GM12878 (cell line): Measurements from ENCODE around the gene ARL15. TPM values are rescaled to one million over a fixed set of nuclear protein-coding genes. Genes with fewer than 3 reads are reported as not detected.

Experiments used
- JUND ChIP-seq: IDR thresholded peaks from 2 replicates; pipeline ENCODE4 v1.6.1; 2012; ENCODE audit warnings: low read depth, mild to moderate bottlenecking, low read length, improper control_type of control experiment, moderate library complexity
- ZZZ3 ChIP-seq: IDR thresholded peaks from 2 replicates; pipeline ENCODE4 v1.6.1; 2011; ENCODE audit warnings: low read depth; ENCODE audit not compliant: control insufficient read depth, insufficient read length
- polyA plus RNA-seq, 11 experiments: library from polyadenylated mRNA; depleted of rRNA in 4 of 11; unstranded in 6 of 11; stranded (reverse) in 5 of 11; fragments of >200 nt; fragmentation: Nextera tagmentation in 4 of 11; fragmentation: Illumina TruSeq in 1 of 11; extraction: Ambion mirVana in 4 of 11; extraction: Trizol in 1 of 11; gene quantifications; 1 replicate in 1 of 11; 2 replicates in 10 of 11; pipeline versions ENCODE4 v1.2.1 to v1.2.3, GENCODE V29; 2011 to 2016; ENCODE audit warnings: inconsistent platforms in 2 of 11, missing spikeins in 2 of 11, low read depth in 1 of 11
- total RNA-seq, 4 experiments: library from RNA; depleted of rRNA in 3 of 4; stranded (reverse); fragments of >200 nt in 3 of 4; fragmentation: Illumina TruSeq in 1 of 4; extraction: Trizol in 1 of 4; gene quantifications; 2 replicates each; pipeline versions ENCODE4 v1.2.1 to v1.2.3, GENCODE V29; 2013 to 2021
- TF ChIP-seq, protein P1 (sequence below): fragments of 150-350 bp; IDR thresholded peaks from 2 replicates; pipeline ENCODE4 v1.6.1; 2014; ENCODE audit warnings: mild to moderate bottlenecking, low read depth, low read length
- TF ChIP-seq, protein P2 (sequence below): IDR thresholded peaks from 2 replicates; pipeline ENCODE4 v1.6.1; 2012; ENCODE audit warnings: mild to moderate bottlenecking, low read depth, low read length
- TF ChIP-seq, protein P3 (sequence below): IDR thresholded peaks from 2 replicates; pipeline ENCODE4 v1.6.1; 2012; ENCODE audit warnings: low read depth, low read length, improper control_type of control experiment
- TF ChIP-seq, protein P4 (sequence below): fragments of 450-650 bp; formaldehyde crosslinking; IDR thresholded peaks from 2 replicates; pipeline ENCODE4 v1.4.0; 2020; ENCODE audit warnings: mild to moderate bottlenecking, moderate library complexity

The ARL15 gene
- total and polyA plus RNA-seq, 10 of the 15 experiments (the other 5 are each of a cell fraction or from before 2014, with no cell fraction given): 3.6 to 11.0 (median 7.7) TPM

DNA sequence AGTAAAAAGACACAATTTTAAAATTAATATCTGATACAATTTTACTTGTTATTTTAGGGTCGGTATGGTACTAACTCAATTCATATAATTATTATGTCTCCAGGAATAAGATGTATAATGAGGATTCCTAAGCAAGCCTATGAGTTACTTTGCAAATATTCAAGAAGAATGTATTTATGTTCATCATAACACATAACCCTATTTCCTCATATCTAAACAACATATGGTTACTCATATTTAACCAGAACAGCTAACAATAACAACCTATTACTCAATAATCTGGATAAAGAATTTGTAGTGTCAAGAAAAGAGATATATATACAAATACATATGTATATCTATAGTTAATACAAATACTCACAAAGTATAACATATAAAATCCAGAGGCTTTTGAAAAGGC, 285.9 kb downstream of the ARL15 start (continued):
- no peak for TF ChIP-seq ZZZ3
- TF ChIP-seq, protein P1, sequence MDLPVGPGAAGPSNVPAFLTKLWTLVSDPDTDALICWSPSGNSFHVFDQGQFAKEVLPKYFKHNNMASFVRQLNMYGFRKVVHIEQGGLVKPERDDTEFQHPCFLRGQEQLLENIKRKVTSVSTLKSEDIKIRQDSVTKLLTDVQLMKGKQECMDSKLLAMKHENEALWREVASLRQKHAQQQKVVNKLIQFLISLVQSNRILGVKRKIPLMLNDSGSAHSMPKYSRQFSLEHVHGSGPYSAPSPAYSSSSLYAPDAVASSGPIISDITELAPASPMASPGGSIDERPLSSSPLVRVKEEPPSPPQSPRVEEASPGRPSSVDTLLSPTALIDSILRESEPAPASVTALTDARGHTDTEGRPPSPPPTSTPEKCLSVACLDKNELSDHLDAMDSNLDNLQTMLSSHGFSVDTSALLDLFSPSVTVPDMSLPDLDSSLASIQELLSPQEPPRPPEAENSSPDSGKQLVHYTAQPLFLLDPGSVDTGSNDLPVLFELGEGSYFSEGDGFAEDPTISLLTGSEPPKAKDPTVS: no peak
- TF ChIP-seq, protein P2, sequence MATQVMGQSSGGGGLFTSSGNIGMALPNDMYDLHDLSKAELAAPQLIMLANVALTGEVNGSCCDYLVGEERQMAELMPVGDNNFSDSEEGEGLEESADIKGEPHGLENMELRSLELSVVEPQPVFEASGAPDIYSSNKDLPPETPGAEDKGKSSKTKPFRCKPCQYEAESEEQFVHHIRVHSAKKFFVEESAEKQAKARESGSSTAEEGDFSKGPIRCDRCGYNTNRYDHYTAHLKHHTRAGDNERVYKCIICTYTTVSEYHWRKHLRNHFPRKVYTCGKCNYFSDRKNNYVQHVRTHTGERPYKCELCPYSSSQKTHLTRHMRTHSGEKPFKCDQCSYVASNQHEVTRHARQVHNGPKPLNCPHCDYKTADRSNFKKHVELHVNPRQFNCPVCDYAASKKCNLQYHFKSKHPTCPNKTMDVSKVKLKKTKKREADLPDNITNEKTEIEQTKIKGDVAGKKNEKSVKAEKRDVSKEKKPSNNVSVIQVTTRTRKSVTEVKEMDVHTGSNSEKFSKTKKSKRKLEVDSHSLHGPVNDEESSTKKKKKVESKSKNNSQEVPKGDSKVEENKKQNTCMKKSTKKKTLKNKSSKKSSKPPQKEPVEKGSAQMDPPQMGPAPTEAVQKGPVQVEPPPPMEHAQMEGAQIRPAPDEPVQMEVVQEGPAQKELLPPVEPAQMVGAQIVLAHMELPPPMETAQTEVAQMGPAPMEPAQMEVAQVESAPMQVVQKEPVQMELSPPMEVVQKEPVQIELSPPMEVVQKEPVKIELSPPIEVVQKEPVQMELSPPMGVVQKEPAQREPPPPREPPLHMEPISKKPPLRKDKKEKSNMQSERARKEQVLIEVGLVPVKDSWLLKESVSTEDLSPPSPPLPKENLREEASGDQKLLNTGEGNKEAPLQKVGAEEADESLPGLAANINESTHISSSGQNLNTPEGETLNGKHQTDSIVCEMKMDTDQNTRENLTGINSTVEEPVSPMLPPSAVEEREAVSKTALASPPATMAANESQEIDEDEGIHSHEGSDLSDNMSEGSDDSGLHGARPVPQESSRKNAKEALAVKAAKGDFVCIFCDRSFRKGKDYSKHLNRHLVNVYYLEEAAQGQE: no peak
- TF ChIP-seq, protein P3, sequence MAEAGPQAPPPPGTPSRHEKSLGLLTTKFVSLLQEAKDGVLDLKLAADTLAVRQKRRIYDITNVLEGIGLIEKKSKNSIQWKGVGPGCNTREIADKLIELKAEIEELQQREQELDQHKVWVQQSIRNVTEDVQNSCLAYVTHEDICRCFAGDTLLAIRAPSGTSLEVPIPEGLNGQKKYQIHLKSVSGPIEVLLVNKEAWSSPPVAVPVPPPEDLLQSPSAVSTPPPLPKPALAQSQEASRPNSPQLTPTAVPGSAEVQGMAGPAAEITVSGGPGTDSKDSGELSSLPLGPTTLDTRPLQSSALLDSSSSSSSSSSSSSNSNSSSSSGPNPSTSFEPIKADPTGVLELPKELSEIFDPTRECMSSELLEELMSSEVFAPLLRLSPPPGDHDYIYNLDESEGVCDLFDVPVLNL: no peak
- TF ChIP-seq, protein P4, sequence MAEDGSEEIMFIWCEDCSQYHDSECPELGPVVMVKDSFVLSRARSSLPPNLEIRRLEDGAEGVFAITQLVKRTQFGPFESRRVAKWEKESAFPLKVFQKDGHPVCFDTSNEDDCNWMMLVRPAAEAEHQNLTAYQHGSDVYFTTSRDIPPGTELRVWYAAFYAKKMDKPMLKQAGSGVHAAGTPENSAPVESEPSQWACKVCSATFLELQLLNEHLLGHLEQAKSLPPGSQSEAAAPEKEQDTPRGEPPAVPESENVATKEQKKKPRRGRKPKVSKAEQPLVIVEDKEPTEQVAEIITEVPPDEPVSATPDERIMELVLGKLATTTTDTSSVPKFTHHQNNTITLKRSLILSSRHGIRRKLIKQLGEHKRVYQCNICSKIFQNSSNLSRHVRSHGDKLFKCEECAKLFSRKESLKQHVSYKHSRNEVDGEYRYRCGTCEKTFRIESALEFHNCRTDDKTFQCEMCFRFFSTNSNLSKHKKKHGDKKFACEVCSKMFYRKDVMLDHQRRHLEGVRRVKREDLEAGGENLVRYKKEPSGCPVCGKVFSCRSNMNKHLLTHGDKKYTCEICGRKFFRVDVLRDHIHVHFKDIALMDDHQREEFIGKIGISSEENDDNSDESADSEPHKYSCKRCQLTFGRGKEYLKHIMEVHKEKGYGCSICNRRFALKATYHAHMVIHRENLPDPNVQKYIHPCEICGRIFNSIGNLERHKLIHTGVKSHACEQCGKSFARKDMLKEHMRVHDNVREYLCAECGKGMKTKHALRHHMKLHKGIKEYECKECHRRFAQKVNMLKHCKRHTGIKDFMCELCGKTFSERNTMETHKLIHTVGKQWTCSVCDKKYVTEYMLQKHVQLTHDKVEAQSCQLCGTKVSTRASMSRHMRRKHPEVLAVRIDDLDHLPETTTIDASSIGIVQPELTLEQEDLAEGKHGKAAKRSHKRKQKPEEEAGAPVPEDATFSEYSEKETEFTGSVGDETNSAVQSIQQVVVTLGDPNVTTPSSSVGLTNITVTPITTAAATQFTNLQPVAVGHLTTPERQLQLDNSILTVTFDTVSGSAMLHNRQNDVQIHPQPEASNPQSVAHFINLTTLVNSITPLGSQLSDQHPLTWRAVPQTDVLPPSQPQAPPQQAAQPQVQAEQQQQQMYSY (CRISPR knock-in tag): no peak
- TF ChIP-seq JUND: no peak
- TF ChIP-seq, all 136 proteins: peak for 0
